Measurements from ENCODE around the gene ARHGAP9. TPM values are rescaled to one million over a fixed set of nuclear protein-coding genes. Genes with fewer than 3 reads are reported as not detected.

Gene ARHGAP9
- total and polyA plus RNA-seq, 2 of the 8 experiments (the other 6 are each of a cell fraction or from before 2014, with no cell fraction given) = 3.2 to 6.0 TPM

GRCh38 chr12:57454213-57454565 is 25.5 kb downstream of the ARHGAP9 start (continued):
- TF ChIP-seq ATF2 (IDR thresholded peaks at IDR 0.05; ENCODE audit: low read length) (no peak), SIX5 (IDR thresholded peaks at IDR 0.05; ENCODE audit: low read depth, low read length) (no peak), EZH2 (IDR thresholded peaks at IDR 0.05; ENCODE audit: low read depth, low read length, severe bottlenecking) (no peak), HDAC2 (IDR thresholded peaks at IDR 0.05; ENCODE audit: borderline replicate concordance in 1 of 2, low read depth in 2 of 2, low read length in 2 of 2) (no peak), SIN3A (conservative IDR thresholded peaks at IDR 0.05 in 1 of 2, IDR thresholded peaks at IDR 0.05 in 1 of 2; ENCODE audit: low read depth in 1 of 2, low read length in 2 of 2) (no peak), CHD7 (IDR thresholded peaks at IDR 0.05; ENCODE audit: insufficient replicate concordance, low read length) (no peak), EGR1 (IDR thresholded peaks at IDR 0.05; ENCODE audit: borderline replicate concordance, low read depth, low read length) (no peak), MAX (IDR thresholded peaks at IDR 0.05) (no peak), CREB1 (IDR thresholded peaks at IDR 0.05) (no peak), GTF2F1 (IDR thresholded peaks at IDR 0.05; ENCODE audit: borderline replicate concordance, low read depth, low read length) (no peak)

Measured in H1 (cell line).